Measurements from ENCODE around the gene CCDC106.

The CCDC106 gene

DNA sequence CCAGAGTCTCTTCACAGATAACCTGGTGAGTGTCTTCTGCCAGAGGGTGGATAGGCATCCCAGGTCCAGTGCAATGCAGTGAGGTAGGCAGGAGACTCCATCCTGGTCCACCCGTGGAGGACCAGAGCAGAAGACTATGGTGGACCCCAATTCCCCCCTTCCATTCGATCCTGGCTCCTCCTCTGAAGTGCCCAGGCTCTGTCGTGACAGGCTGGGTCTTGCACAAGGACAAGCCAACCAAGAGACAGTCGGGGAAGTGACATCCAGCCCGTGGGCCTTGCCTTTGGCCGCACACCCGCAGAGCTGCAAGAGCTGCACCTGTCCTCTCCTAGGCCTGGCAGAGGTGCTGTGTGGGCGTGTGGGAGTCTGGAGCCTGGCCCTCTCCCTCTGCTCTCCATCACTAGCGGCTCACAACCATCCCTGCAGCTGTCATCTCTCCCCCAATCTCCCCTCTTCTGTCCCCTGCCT, 26.8 kb upstream of the CCDC106 start:
- no peak overlapping the region for H3K27ac ChIP-seq
- TF ChIP-seq, protein P1, sequence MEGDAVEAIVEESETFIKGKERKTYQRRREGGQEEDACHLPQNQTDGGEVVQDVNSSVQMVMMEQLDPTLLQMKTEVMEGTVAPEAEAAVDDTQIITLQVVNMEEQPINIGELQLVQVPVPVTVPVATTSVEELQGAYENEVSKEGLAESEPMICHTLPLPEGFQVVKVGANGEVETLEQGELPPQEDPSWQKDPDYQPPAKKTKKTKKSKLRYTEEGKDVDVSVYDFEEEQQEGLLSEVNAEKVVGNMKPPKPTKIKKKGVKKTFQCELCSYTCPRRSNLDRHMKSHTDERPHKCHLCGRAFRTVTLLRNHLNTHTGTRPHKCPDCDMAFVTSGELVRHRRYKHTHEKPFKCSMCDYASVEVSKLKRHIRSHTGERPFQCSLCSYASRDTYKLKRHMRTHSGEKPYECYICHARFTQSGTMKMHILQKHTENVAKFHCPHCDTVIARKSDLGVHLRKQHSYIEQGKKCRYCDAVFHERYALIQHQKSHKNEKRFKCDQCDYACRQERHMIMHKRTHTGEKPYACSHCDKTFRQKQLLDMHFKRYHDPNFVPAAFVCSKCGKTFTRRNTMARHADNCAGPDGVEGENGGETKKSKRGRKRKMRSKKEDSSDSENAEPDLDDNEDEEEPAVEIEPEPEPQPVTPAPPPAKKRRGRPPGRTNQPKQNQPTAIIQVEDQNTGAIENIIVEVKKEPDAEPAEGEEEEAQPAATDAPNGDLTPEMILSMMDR (IDR thresholded peaks at IDR 0.05; ENCODE audit: low read depth, low read length, missing control alignments), result no peak
- H3K27me3 ChIP-seq (replicated peaks), result no peaks in the 10 kb centered on the region
- in situ Hi-C loops (cut with HindIII; ENCODE audit: low pct_ligation_motif_present, low sequenced_read_pairs), result loop anchor here (25.0 kb wide), 1 partner anchor 234 kb away; the partner anchor contains the start of genes RPL28, TMEM190 and TMEM238
- H3K36me3 ChIP-seq (replicated peaks), result peaks cover 20% of the 10 kb centered on the region
- no peak for DNase-seq
- H3K4me3 ChIP-seq (ENCODE audit: low read depth, low read length), result no peak overlapping the region

DNA sequence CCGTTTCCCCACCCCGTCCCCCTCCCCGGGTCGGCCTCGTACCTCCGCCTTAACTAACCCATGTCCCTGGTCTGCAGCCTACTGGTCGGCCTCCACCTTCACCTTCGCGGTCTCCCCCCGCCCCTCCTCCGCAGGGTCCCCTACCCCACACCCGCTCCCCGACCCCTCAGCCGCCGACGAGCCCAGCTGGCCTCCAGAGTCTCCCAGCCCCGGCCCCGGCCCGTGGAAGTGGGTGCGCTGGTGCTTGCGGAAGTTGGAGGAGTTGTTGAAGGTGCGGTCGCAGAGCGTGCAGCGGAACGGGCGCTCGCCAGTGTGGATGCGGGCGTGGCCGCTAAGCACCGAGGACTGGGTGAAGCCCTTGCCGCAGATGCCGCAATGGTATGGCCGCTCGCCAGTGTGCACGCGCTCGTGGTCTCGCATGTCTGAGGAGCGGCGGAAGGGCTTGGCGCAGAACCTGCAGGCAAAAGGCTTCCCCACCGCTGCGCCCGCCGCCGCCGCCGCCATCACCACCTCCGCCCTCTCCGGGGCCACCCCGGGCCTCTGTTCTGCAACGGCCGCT, 26.3 kb upstream of the CCDC106 start:
- no peaks in the 10 kb centered on the region for H3K27me3 ChIP-seq (replicated peaks)
- no peak for DNase-seq
- in situ Hi-C loops (cut with HindIII; ENCODE audit: low pct_ligation_motif_present, low sequenced_read_pairs), result loop anchor here (25.0 kb wide), 1 partner anchor 234 kb away; the partner anchor contains the start of genes RPL28, TMEM190 and TMEM238
- no peak overlapping the region for H3K27ac ChIP-seq
- peaks cover 15% of the 10 kb centered on the region for H3K36me3 ChIP-seq (replicated peaks)
- TF ChIP-seq, protein P1 (IDR thresholded peaks at IDR 0.05; ENCODE audit: low read depth, low read length, missing control alignments), result no peak
- H3K4me3 ChIP-seq (ENCODE audit: low read depth, low read length), result no peak overlapping the region

DNA sequence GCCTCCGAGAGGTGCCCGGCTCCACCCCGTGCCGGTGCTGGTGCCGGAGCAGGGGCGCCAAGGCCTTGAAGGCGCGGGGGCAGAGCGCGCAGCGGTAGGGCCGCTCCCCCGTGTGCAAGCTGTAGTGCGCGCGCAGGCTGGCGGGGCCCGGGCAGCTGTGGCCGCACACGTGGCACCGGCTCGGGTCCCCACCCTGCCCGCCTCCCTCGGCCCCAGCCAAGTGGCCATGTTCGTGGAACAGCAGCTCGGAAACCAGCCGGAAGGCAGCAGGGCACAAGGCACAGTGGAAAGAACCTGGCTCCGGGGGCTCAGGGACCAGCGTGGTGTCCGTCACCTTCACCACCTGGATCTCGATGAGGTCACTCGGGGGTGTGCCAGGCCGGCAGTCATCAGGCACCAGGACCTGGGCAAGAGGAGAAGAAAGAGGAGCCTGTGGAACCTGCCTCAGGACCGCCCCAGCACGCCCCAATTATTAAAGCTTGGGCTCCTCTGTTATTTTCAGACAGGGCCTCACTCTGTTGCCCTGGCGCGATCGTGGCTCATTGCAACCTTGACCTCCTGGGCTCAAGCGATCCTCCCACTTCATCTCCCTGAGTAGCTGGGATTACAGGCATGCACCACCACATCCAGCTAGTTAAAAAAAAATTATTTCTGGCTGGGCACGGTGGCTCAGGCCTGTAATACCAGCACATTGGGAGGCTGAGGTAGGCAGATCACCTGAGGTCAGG, 25.6 kb upstream of the CCDC106 start:
- Histone ChIP-seq H3K36me3 (replicated peaks) (peaks cover 12% of the 10 kb centered on the region), H3K4me3 (ENCODE audit: low read depth, low read length) (no peak overlapping the region), H3K27ac (no peak overlapping the region), H3K27me3 (replicated peaks) (no peaks in the 10 kb centered on the region)
- TF ChIP-seq, protein P1 (IDR thresholded peaks at IDR 0.05; ENCODE audit: low read depth, low read length, missing control alignments), result no peak
- no peak for DNase-seq
- in situ Hi-C loops (cut with HindIII; ENCODE audit: low pct_ligation_motif_present, low sequenced_read_pairs), result loop anchor here (25.0 kb wide), 1 partner anchor 235 kb away; the partner anchor contains the start of genes RPL28, TMEM190 and TMEM238

DNA sequence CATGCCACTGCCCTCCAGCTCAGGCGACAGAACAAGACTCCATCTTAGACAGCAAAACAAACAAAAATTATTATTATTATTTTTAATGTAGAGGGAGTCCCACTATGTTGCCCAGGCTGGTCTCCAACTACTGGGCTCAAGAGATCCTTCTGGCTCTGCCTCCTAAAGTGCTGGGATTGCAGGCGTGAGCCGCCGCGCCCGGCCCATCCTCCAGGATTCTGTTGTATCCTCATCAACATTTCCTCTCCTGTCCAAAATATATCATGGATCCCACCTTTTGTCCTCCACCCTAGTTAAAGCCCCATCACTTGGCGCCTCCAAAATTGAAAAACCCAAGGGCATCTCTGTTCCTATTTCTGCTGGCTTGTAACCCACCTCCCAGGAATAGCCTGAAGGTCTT, 24.9 kb upstream of the CCDC106 start:
- no peak for DNase-seq
- TF ChIP-seq, protein P1 (IDR thresholded peaks at IDR 0.05; ENCODE audit: low read depth, low read length, missing control alignments), result no peak
- Histone ChIP-seq H3K27ac (no peak overlapping the region), H3K4me3 (ENCODE audit: low read depth, low read length) (no peak overlapping the region), H3K36me3 (replicated peaks) (peaks cover 5% of the 10 kb centered on the region), H3K27me3 (replicated peaks) (no peaks in the 10 kb centered on the region)
- in situ Hi-C loops (cut with HindIII; ENCODE audit: low pct_ligation_motif_present, low sequenced_read_pairs), result loop anchor here (25.0 kb wide), 1 partner anchor 236 kb away; the partner anchor contains the start of genes RPL28, TMEM190 and TMEM238

DNA sequence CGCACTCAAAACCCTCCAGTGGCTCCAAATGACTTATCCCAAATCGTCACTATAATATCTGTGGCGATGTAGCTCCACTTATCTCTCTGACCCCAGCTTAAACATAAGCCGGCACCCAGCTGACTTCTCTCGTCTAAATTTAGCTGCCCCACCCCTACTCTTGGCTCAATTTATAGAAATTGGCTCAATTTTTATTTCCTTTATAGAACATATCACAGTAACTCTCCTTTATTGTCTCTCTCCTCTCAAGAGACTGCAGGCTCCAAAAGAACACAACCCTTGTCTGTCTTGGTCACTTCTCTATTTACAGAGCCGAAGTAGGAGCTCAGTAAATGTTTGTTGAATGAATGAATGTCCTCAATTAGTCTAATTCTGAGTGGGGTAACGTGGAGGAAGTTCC, 24.5 kb upstream of the CCDC106 start:
- peak overlapping the region; percentile 20 for H3K4me3 ChIP-seq (ENCODE audit: low read depth, low read length)
- no peak for DNase-seq
- in situ Hi-C loops (cut with HindIII; ENCODE audit: low pct_ligation_motif_present, low sequenced_read_pairs), result loop anchor here (25.0 kb wide), 1 partner anchor 236 kb away; the partner anchor contains the start of genes RPL28, TMEM190 and TMEM238
- H3K27ac ChIP-seq, result no peak overlapping the region
- peaks cover 5% of the 10 kb centered on the region for H3K36me3 ChIP-seq (replicated peaks)
- TF ChIP-seq, protein P1 (IDR thresholded peaks at IDR 0.05; ENCODE audit: low read depth, low read length, missing control alignments), result no peak
- H3K27me3 ChIP-seq (replicated peaks), result no peaks in the 10 kb centered on the region
